GM12878 (cell line): ENCODE results near the gene ASCC3. TPM values are rescaled to one million over a fixed set of nuclear protein-coding genes. Genes with fewer than 3 reads are reported as not detected.

ENCODE experiments used
- ATAC-seq: fragments of 200-7000 bp; cut with Tn5 transposase; 3 replicates; pipeline ENCODE4 v1.9.1; 2020; ENCODE audit warnings: mild to moderate bottlenecking, moderate library complexity
- BruUV-seq: library from RNA; stranded (reverse); fragments of 400-500 nt; replicated peaks from 2 replicates; lab custom pipeline; 2021; lab: Mats Ljungman, UMichigan
- CTCF ChIA-PET: fragments of 300-600 bp; sonication (Branson Sonifier 250); formaldehyde crosslinking; extraction: SDS; loops from one replicate; lab custom pipeline; 2021; ENCODE audit warnings: inconsistent platforms; lab: Yijun Ruan, JAX
- POLR2A ChIA-PET: fragments of 350-600 bp; formaldehyde crosslinking; extraction: SDS; loops from one replicate; lab custom pipeline; 2021; ENCODE audit warnings: inconsistent platforms; lab: Charles Lee
- RAD21 ChIA-PET: fragments of 300-600 bp; sonication (Branson Sonifier 250); formaldehyde crosslinking; loops from one replicate; lab custom pipeline; 2023; ENCODE audit warnings: antibody characterized with exemption; ENCODE audit not compliant: unreplicated experiment; lab: Charles Lee
- SMC1A ChIA-PET: fragments of 300-600 bp; sonication (Branson Sonifier 250); formaldehyde crosslinking; loops from one replicate; lab custom pipeline; 2023; ENCODE audit not compliant: unreplicated experiment, uncharacterized antibody; lab: Charles Lee
- DNase-seq: peaks from one replicate; pipeline ENCODE4 v3.0.0-alpha.2; 2011; ENCODE audit warnings: low read depth, low spot score
- FAIRE-seq: peaks from 3 replicates; lab custom pipeline; 2011; peaks lifted over from hg19 to GRCh38; lab: Jason Lieb, UNC
- H2AFZ ChIP-seq: 2 replicates; pipeline ENCODE4 v1.6.0; 2011; ENCODE audit warnings: low read depth, low read length, control low read depth; ENCODE audit not compliant: control insufficient read depth
- H3K27ac ChIP-seq: 2 replicates; pipeline ENCODE4 v1.5.1; 2011; ENCODE audit warnings: control low read depth; ENCODE audit not compliant: control insufficient read depth, insufficient read depth
- H3K27me3 ChIP-seq, 2 experiments: replicated peaks in 1 of 2; 2 replicates each; pipeline versions ENCODE4 v1.6.0 to v1.6.1; 2011; ENCODE audit warnings: low read length in 1 of 2; ENCODE audit not compliant: control insufficient read depth in 2 of 2, insufficient read depth in 2 of 2
- H3K36me3 ChIP-seq, 2 experiments: 2 replicates each; pipeline ENCODE4 v1.5.1; 2011; ENCODE audit warnings: low read length in 1 of 2; ENCODE audit not compliant: control insufficient read depth in 2 of 2, insufficient read depth in 2 of 2
- H3K4me1 ChIP-seq: 2 replicates; pipeline ENCODE4 v1.6.1; 2011; ENCODE audit warnings: mild to moderate bottlenecking, low read length, moderate library complexity, mixed read lengths; ENCODE audit not compliant: control insufficient read depth, insufficient read depth
- H3K4me2 ChIP-seq: 2 replicates; pipeline ENCODE4 v1.6.0; 2011; ENCODE audit warnings: control low read depth; ENCODE audit not compliant: control insufficient read depth, insufficient read depth
- H3K4me3 ChIP-seq: fragments of 200-600 bp; sonication (generic); 2 replicates; pipeline ENCODE4 v1.5.1; 2016
- H3K79me2 ChIP-seq: 2 replicates; pipeline ENCODE4 v1.6.0; 2011; ENCODE audit warnings: low read length; ENCODE audit not compliant: control insufficient read depth, insufficient read depth
- H3K9ac ChIP-seq: 2 replicates; pipeline ENCODE4 v1.8.0; 2011; ENCODE audit warnings: low read length, control low read depth, mixed read lengths; ENCODE audit not compliant: control insufficient read depth, insufficient read depth
- H3K9me3 ChIP-seq: replicated peaks from 3 replicates; pipeline ENCODE4 v1.5.1; 2011; ENCODE audit warnings: mild to moderate bottlenecking, low read length; ENCODE audit not compliant: control insufficient read depth, insufficient read depth
- H4K20me1 ChIP-seq: 2 replicates; pipeline ENCODE4 v1.6.0; 2011; ENCODE audit not compliant: control insufficient read depth, insufficient read depth
- ATF2 ChIP-seq: IDR thresholded peaks from 2 replicates; pipeline ENCODE4 v1.6.1; 2012; ENCODE audit warnings: low read length, inconsistent platforms
- ATF7 ChIP-seq: fragments of 450-650 bp; IDR thresholded peaks from 2 replicates; pipeline ENCODE4 v1.6.1; 2016; ENCODE audit warnings: low read depth, mild to moderate bottlenecking
- BHLHE40 ChIP-seq, 2 experiments: fragments of 450-650 bp in 1 of 2; IDR thresholded peaks; 2 replicates each; pipeline ENCODE4 v1.6.1; 2011 to 2017; ENCODE audit warnings: low read depth in 2 of 2, borderline replicate concordance in 1 of 2, improper control_type of control experiment in 1 of 2, low read length in 1 of 2, mild to moderate bottlenecking in 1 of 2
- CREB1 ChIP-seq: IDR thresholded peaks from 2 replicates; pipeline ENCODE4 v1.6.1; 2012; ENCODE audit warnings: low read depth, mild to moderate bottlenecking, inconsistent platforms
- CREM ChIP-seq: IDR thresholded peaks from 2 replicates; pipeline ENCODE4 v1.6.1; 2014; ENCODE audit warnings: antibody characterized with exemption, low read depth
- DPF2 ChIP-seq: fragments of 450-650 bp; IDR thresholded peaks from 2 replicates; pipeline ENCODE4 v1.6.1; 2017; ENCODE audit warnings: mild to moderate bottlenecking
- EP300 ChIP-seq, 2 experiments: fragments of 150-350 bp in 1 of 2; IDR thresholded peaks; 2 replicates each; pipeline ENCODE4 v1.6.1; 2011 to 2012; ENCODE audit warnings: low read depth in 2 of 2, low read length in 2 of 2, borderline replicate concordance in 1 of 2, improper control_type of control experiment in 1 of 2, inconsistent platforms in 1 of 2; ENCODE audit not compliant: control insufficient read depth in 1 of 2
- ETV6 ChIP-seq, 2 experiments: fragments of 450-650 bp in 1 of 2; IDR thresholded peaks in 1 of 2; conservative IDR thresholded peaks in 1 of 2; 2 replicates each; pipeline ENCODE4 v1.6.1; 2014; ENCODE audit warnings: antibody characterized with exemption in 1 of 2, borderline replicate concordance in 1 of 2, low read depth in 1 of 2, mild to moderate bottlenecking in 1 of 2, moderate library complexity in 1 of 2
- FOXM1 ChIP-seq: IDR thresholded peaks from 2 replicates; pipeline ENCODE4 v1.6.1; 2012; ENCODE audit warnings: low read depth, mild to moderate bottlenecking, inconsistent platforms, low read length, moderate library complexity
- IRF5 ChIP-seq: fragments of 450-650 bp; IDR thresholded peaks from 2 replicates; pipeline ENCODE4 v1.6.1; 2017; ENCODE audit warnings: borderline replicate concordance
- JUND ChIP-seq: IDR thresholded peaks from 2 replicates; pipeline ENCODE4 v1.6.1; 2012; ENCODE audit warnings: low read depth, mild to moderate bottlenecking, low read length, improper control_type of control experiment, moderate library complexity
- NFIC ChIP-seq: IDR thresholded peaks from 2 replicates; pipeline ENCODE4 v1.6.1; 2012; ENCODE audit warnings: low read depth, mild to moderate bottlenecking, inconsistent platforms, low read length, moderate library complexity
- SMC3 ChIP-seq: IDR thresholded peaks from 2 replicates; pipeline ENCODE4 v1.6.1; 2011; ENCODE audit warnings: low read length, improper control_type of control experiment, borderline replicate concordance
- WGBS: methylation state at CpG from one replicate; pipeline ENCODE4 v1.1.6; 2016; ENCODE audit warnings: low lambda C conversion rate; ENCODE audit not compliant: insufficient replicate concordance, insufficient coverage; ENCODE audit errors: missing lambda C conversion rate; 5-methylcytosine and 5-hydroxymethylcytosine counted together
- in situ Hi-C: fragments of 300-500 bp; cut with MboI; formaldehyde crosslinking; loops from 9 replicates; pipeline ENCODE4 v1.14.3; 2018; ENCODE audit warnings: mixed read lengths
- intact Hi-C: fragments of 100-400 bp; cut with micrococcal nuclease; formaldehyde crosslinking; loops from one replicate; pipeline ENCODE4 v1.14.2; 2022; ENCODE audit not compliant: unreplicated experiment
- polyA plus RNA-seq, 11 experiments: library from polyadenylated mRNA; depleted of rRNA in 4 of 11; unstranded in 6 of 11; stranded (reverse) in 5 of 11; fragments of >200 nt; fragmentation: Nextera tagmentation in 4 of 11; fragmentation: Illumina TruSeq in 1 of 11; extraction: Ambion mirVana in 4 of 11; extraction: Trizol in 1 of 11; gene quantifications; 1 replicate in 1 of 11; 2 replicates in 10 of 11; pipeline versions ENCODE4 v1.2.1 to v1.2.3, GENCODE V29; 2011 to 2016; ENCODE audit warnings: inconsistent platforms in 2 of 11, missing spikeins in 2 of 11, low read depth in 1 of 11
- total RNA-seq, 4 experiments: library from RNA; depleted of rRNA in 3 of 4; stranded (reverse); fragments of >200 nt in 3 of 4; fragmentation: Illumina TruSeq in 1 of 4; extraction: Trizol in 1 of 4; gene quantifications; 2 replicates each; pipeline versions ENCODE4 v1.2.1 to v1.2.3, GENCODE V29; 2013 to 2021

The ASCC3 gene
- total and polyA plus RNA-seq, 10 of the 15 experiments (the other 5 are each of a cell fraction or from before 2014, with no cell fraction given), result 19.9 to 76.2 (median 55.9) TPM

- Histone ChIP-seq H3K27me3 (peaks cover 0 to 9% of the 10 kb centered on the region in 2 experiments; a peak in 2 of 4 replicates), H3K4me3 (no peak overlapping the region), H2AFZ (no peak overlapping the region), H3K9ac (no peak overlapping the region), H3K4me2 (peak overlapping the region; percentile 50; the same call in 1 of the 2 replicates), H4K20me1 (no peaks in the 10 kb centered on the region), H3K36me3 (no peaks in the 10 kb centered on the region), H3K79me2 (no peaks in the 10 kb centered on the region), H3K4me1 (peaks cover 16% of the 10 kb centered on the region), H3K9me3 (peaks cover 2% of the 10 kb centered on the region; the same call in 1 of the 3 replicates), H3K27ac (no peak overlapping the region)
- ChIA-PET POLR2A (no interaction called here), RAD21 (interaction anchor here (0.7 to 4.7 kb wide), 8 partner anchors 9 to 605 kb away, joined by 3 to 22 read pairs (median 5); no protein-coding TSS in a partner anchor), SMC1A (interaction anchor here (0.6 to 3.6 kb wide), 15 partner anchors 10 to 605 kb away, joined by 3 to 16 read pairs (median 4); no protein-coding TSS in a partner anchor), CTCF (interaction anchor here (0.7 to 8.8 kb wide), 10 partner anchors 9 to 368 kb away, joined by 3 to 72 read pairs (median 3); no protein-coding TSS in a partner anchor)
- in situ Hi-C loops (no loop called here), intact Hi-C loops (no loop called here)
- ATAC-seq, result no peak
- 0% methylated on average over 1 of the region's 1 CpG for WGBS
- peak; percentile 4; the same call in 1 of the 2 replicates for TF ChIP-seq FOXM1
- no peak for TF ChIP-seq JUND
- no peak for TF ChIP-seq CREB1
- TF ChIP-seq BHLHE40 (IDR thresholded peaks at IDR 0.05; ENCODE audit: borderline replicate concordance in 1 of 2, low read depth in 2 of 2, low read length in 1 of 2), result no peak
- FAIRE-seq, result peak; percentile 71
- no peak for DNase-seq
- BruUV-seq, result no TSS peak
These were observed 407.9 kb downstream of the ASCC3 start for GRCh38 chr6:100473182-100473581.

DNA sequence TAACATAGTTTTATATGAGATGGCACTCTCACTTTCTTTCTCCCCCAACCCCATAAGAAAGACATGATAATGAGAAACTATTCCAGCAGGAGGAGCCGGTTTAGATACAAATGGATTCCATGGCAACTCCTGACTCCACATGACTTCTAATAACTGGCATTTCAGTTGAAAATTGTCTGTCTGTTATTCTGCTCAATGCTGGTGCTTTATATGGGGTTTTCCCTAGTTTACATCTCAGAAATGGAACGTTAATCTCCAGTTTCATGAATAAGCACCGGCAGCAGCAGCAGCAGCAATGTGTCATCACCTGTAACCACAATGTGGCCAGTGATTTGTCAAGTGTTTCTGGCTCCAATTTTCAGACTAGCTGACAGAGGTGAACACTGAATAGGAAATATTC is 408.5 kb downstream of the ASCC3 start:
- Histone ChIP-seq H3K9me3 (peaks cover 2% of the 10 kb centered on the region; the same call in 1 of the 3 replicates), H3K79me2 (no peaks in the 10 kb centered on the region), H3K27me3 (peaks cover 2 to 9% of the 10 kb centered on the region in 2 experiments; a peak in 3 of 4 replicates), H3K36me3 (no peaks in the 10 kb centered on the region), H3K27ac (no peak overlapping the region), H3K9ac (no peak overlapping the region), H4K20me1 (no peaks in the 10 kb centered on the region), H3K4me3 (no peak overlapping the region), H2AFZ (no peak overlapping the region), H3K4me2 (peak overlapping the region; percentile 50; the same call in 1 of the 2 replicates), H3K4me1 (peaks cover 16% of the 10 kb centered on the region)
- in situ Hi-C loops (no loop called here), intact Hi-C loops (no loop called here)
- ChIA-PET CTCF (interaction anchor here (0.7 to 8.8 kb wide), 7 partner anchors 114 to 367 kb away, joined by 3 to 72 read pairs (median 3); no protein-coding TSS in a partner anchor), RAD21 (interaction anchor here (0.7 to 2.6 kb wide), 6 partner anchors 12 to 605 kb away, joined by 3 to 7 read pairs (median 4); no protein-coding TSS in a partner anchor), SMC1A (interaction anchor here (0.6 to 3.6 kb wide), 10 partner anchors 12 to 368 kb away, joined by 3 to 16 read pairs (median 4); no protein-coding TSS in a partner anchor), POLR2A (no interaction called here)
- FAIRE-seq, result peak; percentile 85
- peak; percentile 42 for DNase-seq
- peak; percentile 86 for ATAC-seq
- 0% methylated on average over 3 of the region's 3 CpGs for WGBS
- BruUV-seq, result no TSS peak
- TF ChIP-seq IRF5, result no peak
- TF ChIP-seq ATF7, result peak; percentile 73
- peak in 1 of 2 experiments; percentile 77; a peak in 2 of 4 replicates for TF ChIP-seq EP300 (IDR thresholded peaks at IDR 0.05; ENCODE audit: borderline replicate concordance in 1 of 2, control insufficient read depth in 1 of 2, low read depth in 2 of 2, low read length in 2 of 2)
- TF ChIP-seq ATF2, result peak; percentile 56; the same call in 1 of the 2 replicates
- 0 out of 4 replicates have a peak, but pooled peaks of 1 of the 2 experiments have one; percentile 27 for TF ChIP-seq ETV6 (conservative IDR thresholded peaks at IDR 0.05 in 1 of 2, IDR thresholded peaks at IDR 0.05 in 1 of 2; ENCODE audit: borderline replicate concordance in 1 of 2, low read depth in 1 of 2)
- 0 out of 2 replicates have a peak, but pooled peaks have one; percentile 59 for TF ChIP-seq CREM
- peak; percentile 48; the same call in 1 of the 2 replicates for TF ChIP-seq DPF2
- peak; percentile 48; the same call in 1 of the 2 replicates for TF ChIP-seq NFIC
- TF ChIP-seq SMC3, result peak; percentile 8; the same call in 1 of the 2 replicates
